Prostate gland (tissue), 2 donors: Measurements from ENCODE around the gene RNASE1. TPM values are rescaled to one million over a fixed set of nuclear protein-coding genes. Genes with fewer than 3 reads are reported as not detected.
A peak's percentile ranks its signal among the peaks of the same experiment; 100 is the strongest.
"Not testable (repeated sequence)": the region's sequence is repeated elsewhere in the genome, so short reads cannot be mapped to it uniquely, and the experiment has no call there.

Experiments
- DNase-seq: peaks from one replicate; pipeline ENCODE4 v3.0.0-alpha.2; 2019; ENCODE audit warnings: low spot score
- H3K27ac ChIP-seq, 2 donors: fragments of 200-600 bp; sonication (generic); 2 replicates each; pipeline ENCODE4 v1.5.1; 2017 to 2019
- H3K27me3 ChIP-seq: fragments of 200-600 bp; sonication (generic); replicated peaks from 2 replicates; pipeline ENCODE4 v1.5.1; 2019; ENCODE audit not compliant: insufficient read depth
- H3K36me3 ChIP-seq, 2 donors: fragments of 200-600 bp; sonication (generic); 1 replicate in 1 of 2; 2 replicates in 1 of 2; pipeline versions ENCODE4 v1.5.1 to v1.8.1; 2017 to 2019
- H3K4me1 ChIP-seq: fragments of 200-600 bp; sonication (generic); replicated peaks from 2 replicates; pipeline ENCODE4 v1.5.1; 2019
- H3K4me3 ChIP-seq, 2 donors: fragments of 200-600 bp; sonication (generic); 2 replicates each; pipeline ENCODE4 v1.5.1; 2017 to 2019
- H3K9me3 ChIP-seq: fragments of 200-600 bp; sonication (generic); 2 replicates; pipeline ENCODE4 v1.5.1; 2017
- CTCF ChIP-seq, 4 experiments: fragments of 200-600 bp in 2 of 4; fragments of 450-650 bp in 2 of 4; sonication (generic) in 2 of 4; IDR thresholded peaks; 1 replicate in 3 of 4; 2 replicates in 1 of 4; pipeline ENCODE4 v1.5.1; 2016 to 2019; ENCODE audit warnings: antibody characterized with exemption in 4 of 4, mild to moderate bottlenecking in 2 of 4, moderate library complexity in 2 of 4
- POLR2A ChIP-seq: fragments of 450-650 bp; IDR thresholded peaks from one replicate; pipeline ENCODE4 v1.6.1; 2016; ENCODE audit warnings: antibody characterized with exemption, mild to moderate bottlenecking
- POLR2AphosphoS5 ChIP-seq: sonication (generic); formaldehyde crosslinking; IDR thresholded peaks from one replicate; pipeline ENCODE4 v1.6.1; 2017; ENCODE audit warnings: antibody characterized with exemption
- WGBS: methylation state at CpG from one replicate; pipeline ENCODE4 v1.1.5; 2018; 5-methylcytosine and 5-hydroxymethylcytosine counted together
- intact Hi-C: fragments of 100-400 bp; cut with DNase I; formaldehyde crosslinking; loops from one replicate; pipeline ENCODE4 v1.14.2; 2022
- total RNA-seq, 2 donors: library from RNA; depleted of rRNA; stranded (reverse); fragments of >200 nt; gene quantifications; one replicate each; pipeline ENCODE4 v1.1.0, GENCODE V29; 2016

The RNASE1 gene
- total RNA-seq, 2 donors from 2014 or later = 30.1 to 3,158 TPM

- no peak for TF ChIP-seq POLR2AphosphoS5
- no peak for TF ChIP-seq POLR2A
- TF ChIP-seq CTCF (IDR thresholded peaks at IDR 0.05) = no peak
- DNase-seq = no peak
- no peak overlapping the region for H3K27ac ChIP-seq
- H3K4me3 ChIP-seq = no peak overlapping the region
- no peaks in the 10 kb centered on the region for H3K36me3 ChIP-seq
- intact Hi-C loops = no loop called here
- H3K9me3 ChIP-seq = no peaks in the 10 kb centered on the region
- no peaks in the 10 kb centered on the region for H3K4me1 ChIP-seq
- H3K27me3 ChIP-seq = no peaks in the 10 kb centered on the region
Observed at GRCh38 chr14:20841096-20841495, 38.5 kb upstream of the RNASE1 start.

- Histone ChIP-seq H3K9me3 (no peaks in the 10 kb centered on the region), H3K27me3 (no peaks in the 10 kb centered on the region), H3K4me3 (no peak overlapping the region), H3K36me3 (no peaks in the 10 kb centered on the region), H3K27ac (no peak overlapping the region), H3K4me1 (no peaks in the 10 kb centered on the region)
- intact Hi-C loops = no loop called here
- no peak for DNase-seq
- WGBS = 43% methylated on average over 3 of the region's 3 CpGs
- no peak for TF ChIP-seq POLR2A
- TF ChIP-seq POLR2AphosphoS5 = no peak
- no peak for TF ChIP-seq CTCF (IDR thresholded peaks at IDR 0.05)
Observed at GRCh38 chr14:20837831-20838230, 35.2 kb upstream of the RNASE1 start.

- Histone ChIP-seq H3K27ac (no peak overlapping the region), H3K36me3 (no peaks in the 10 kb centered on the region), H3K4me1 (no peaks in the 10 kb centered on the region), H3K4me3 (no peak overlapping the region), H3K27me3 (no peaks in the 10 kb centered on the region), H3K9me3 (no peaks in the 10 kb centered on the region)
- WGBS = 28% methylated on average over 5 of the region's 5 CpGs
- TF ChIP-seq CTCF (IDR thresholded peaks at IDR 0.05) (peak; percentile 12 to 71 (median 41)), POLR2A (no peak), POLR2AphosphoS5 (no peak)
- intact Hi-C loops = no loop called here
- peak; percentile 50 for DNase-seq
Observed at GRCh38 chr14:20836668-20837338, 34.2 kb upstream of the RNASE1 start.

- H3K4me1 ChIP-seq = no peaks in the 10 kb centered on the region
- no peak overlapping the region for H3K4me3 ChIP-seq
- H3K36me3 ChIP-seq = no peaks in the 10 kb centered on the region
- H3K27ac ChIP-seq = no peak overlapping the region
- intact Hi-C loops = no loop called here
- TF ChIP-seq POLR2AphosphoS5 (no peak), POLR2A (no peak), CTCF (IDR thresholded peaks at IDR 0.05) (no peak)
- WGBS = 82% methylated on average over 2 of the region's 2 CpGs
- DNase-seq = no peak
- no peaks in the 10 kb centered on the region for H3K27me3 ChIP-seq
- H3K9me3 ChIP-seq = no peaks in the 10 kb centered on the region
Observed at GRCh38 chr14:20834899-20835298, 32.3 kb upstream of the RNASE1 start.

GRCh38 chr14:20830831-20831230 is 28.2 kb upstream of the RNASE1 start:
- Histone ChIP-seq H3K4me3 (no peak overlapping the region), H3K27ac (no peak overlapping the region), H3K27me3 (no peaks in the 10 kb centered on the region), H3K4me1 (no peaks in the 10 kb centered on the region), H3K9me3 (no peaks in the 10 kb centered on the region), H3K36me3 (no peaks in the 10 kb centered on the region)
- intact Hi-C loops = no loop called here
- WGBS = 77% methylated on average over 12 of the region's 12 CpGs
- TF ChIP-seq POLR2A (no peak), POLR2AphosphoS5 (no peak), CTCF (IDR thresholded peaks at IDR 0.05) (no peak)
- DNase-seq = no peak

GRCh38 chr14:20828024-20828694 is 25.5 kb upstream of the RNASE1 start:
- intact Hi-C loops, DNase-seq, H3K27ac ChIP-seq, H3K27me3 ChIP-seq, H3K36me3 ChIP-seq, H3K4me1 ChIP-seq, H3K4me3 ChIP-seq, H3K9me3 ChIP-seq: not testable (repeated sequence)
- WGBS = 94% methylated on average over 11 of the region's 11 CpGs
